ENCODE measurements around the gene XCL2. TPM values are rescaled to one million over a fixed set of nuclear protein-coding genes. Genes with fewer than 3 reads are reported as not detected.
"Not testable (repeated sequence)": the region's sequence is repeated elsewhere in the genome, so short reads cannot be mapped to it uniquely, and the experiment has no call there.

Gene XCL2
- polyA plus RNA-seq, 2 of the 4 experiments (the other 2 are of a cell fraction): not detected

GRCh38 chr1:168552961-168553360 lies 9.2 kb upstream of the XCL2 start:
- peaks cover 42% of the 10 kb centered on the region for H3K4me1 ChIP-seq
- H3K4me2 ChIP-seq: no peak overlapping the region
- TF ChIP-seq SMC3 (IDR thresholded peaks at IDR 0.05) (no peak), MAFK (IDR thresholded peaks at IDR 0.05; ENCODE audit: partially characterized antibody) (no peak), NPAS2 (CRISPR knock-in tag; IDR thresholded peaks at IDR 0.05; ENCODE audit: borderline replicate concordance) (no peak), FOSB (CRISPR knock-in tag; IDR thresholded peaks at IDR 0.05) (no peak), HDAC2 (IDR thresholded peaks at IDR 0.05) (no peak), JUN (IDR thresholded peaks at IDR 0.05) (no peak), PHF8 (IDR thresholded peaks at IDR 0.05; ENCODE audit: borderline replicate concordance, low read depth) (no peak), ZC3H11A (IDR thresholded peaks at IDR 0.05) (no peak), RNF2 (IDR thresholded peaks at IDR 0.05; ENCODE audit: borderline replicate concordance, low read depth) (no peak)
- no peak overlapping the region for H3K4me3 ChIP-seq
- H3K27ac ChIP-seq: peak overlapping the region; percentile 42 to 52; a peak in 3 of 6 replicates
- peak in 1 of 2 experiments; percentile 11 for DNase-seq (ENCODE audit: low read depth in 1 of 2, low spot score in 1 of 2)
- ChIA-PET CTCF (interaction anchor here (0.8 to 1.1 kb wide), 2 partner anchors 51 to 101 kb away, joined by 3 read pairs; no protein-coding TSS in a partner anchor), POLR2A (no interaction called here)
- WGBS (ENCODE audit: missing lambda C conversion rate): 73% methylated on average over 6 of the region's 6 CpGs
- no peak for ATAC-seq
- no peak for FAIRE-seq
- H3K9me3 ChIP-seq: no peaks in the 10 kb centered on the region

DNA sequence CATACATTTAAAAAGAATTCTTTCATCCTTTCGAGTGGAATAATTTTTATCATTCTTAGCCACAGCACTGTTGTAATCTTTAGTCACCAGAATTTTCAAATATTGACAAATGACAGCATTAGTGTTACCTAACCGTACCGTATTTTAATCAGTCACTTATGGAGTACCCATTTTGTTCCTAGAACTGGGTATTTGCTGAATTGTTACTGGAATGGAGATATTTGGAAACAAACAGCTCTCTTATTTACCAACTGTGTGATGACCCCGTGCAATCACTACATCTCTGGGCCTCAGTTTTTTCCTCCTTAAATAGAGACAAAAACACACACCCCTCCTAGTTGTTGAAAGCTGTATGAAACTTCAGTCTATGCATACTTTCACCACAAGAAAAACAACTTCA lies 7.9 kb upstream of the XCL2 start:
- 2% methylated on average over 4 of the region's 4 CpGs for WGBS (ENCODE audit: missing lambda C conversion rate)
- POLR2A ChIA-PET: no interaction called here
- CTCF ChIA-PET: interaction anchor here (1.1 kb wide), 1 partner anchor 99 kb away, joined by 3 read pairs; no protein-coding TSS in a partner anchor
- ATAC-seq (no peak; a peak in 1 of 6 replicates), FAIRE-seq (no peak), DNase-seq (ENCODE audit: low read depth in 1 of 2, low spot score in 1 of 2) (peak in 1 of 2 experiments; percentile 18)
- Histone ChIP-seq H3K4me1 (peaks cover 29% of the 10 kb centered on the region), H3K27ac (peak overlapping the region in 1 of 2 experiments; percentile 46; a peak in 2 of 6 replicates), H3K4me3 (no peak overlapping the region), H3K4me2 (peak overlapping the region; percentile 49), H3K9me3 (no peaks in the 10 kb centered on the region)
- TF ChIP-seq RFX5 (IDR thresholded peaks at IDR 0.05) (no peak), CEBPB (IDR thresholded peaks at IDR 0.05) (peak; percentile 25 to 52; a peak in 2 of 4 replicates)

DNA sequence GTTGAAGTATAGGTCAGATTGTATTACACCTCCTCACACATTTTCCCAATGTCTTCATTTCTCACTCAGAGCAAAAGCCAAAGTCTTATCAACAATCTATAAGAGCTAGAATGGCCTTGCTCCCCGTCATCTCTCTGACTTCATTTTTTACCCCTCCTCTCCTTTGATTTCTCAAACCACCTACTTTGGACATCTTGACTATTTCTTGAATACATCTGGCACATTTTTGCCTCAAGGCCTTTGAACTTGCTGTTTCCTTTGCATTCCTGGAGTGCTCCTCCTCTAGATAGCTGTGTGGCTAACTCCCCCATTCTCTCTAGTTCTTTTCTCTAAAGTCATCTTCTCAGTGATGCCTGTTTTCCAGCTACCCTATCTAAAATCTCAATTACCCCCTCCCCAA lies 7.2 kb upstream of the XCL2 start:
- ATAC-seq: peak in 1 of 2 experiments; percentile 32; a peak in 1 of 6 replicates
- DNase-seq (ENCODE audit: low read depth in 1 of 2, low spot score in 1 of 2): peak in 1 of 2 experiments; percentile 21
- Histone ChIP-seq H3K4me1 (peaks cover 29% of the 10 kb centered on the region), H3K4me2 (peak overlapping the region; percentile 49), H3K4me3 (no peak overlapping the region), H3K27ac (peak overlapping the region; percentile 38 to 46; a peak in 1 of 6 replicates), H3K9me3 (no peaks in the 10 kb centered on the region)
- TF ChIP-seq JUNB (IDR thresholded peaks at IDR 0.05): no peak
- TF ChIP-seq SREBF2 (IDR thresholded peaks at IDR 0.05): no peak
- no peak for TF ChIP-seq MAFK (IDR thresholded peaks at IDR 0.05; ENCODE audit: partially characterized antibody)
- TF ChIP-seq RARB (CRISPR knock-in tag; IDR thresholded peaks at IDR 0.05): no peak
- TF ChIP-seq USF2 (IDR thresholded peaks at IDR 0.05): no peak
- CTCF ChIA-PET: no interaction called here
- no peak for FAIRE-seq
- POLR2A ChIA-PET: no interaction called here
- 20% methylated on average over 1 of the region's 1 CpG for WGBS (ENCODE audit: missing lambda C conversion rate)

DNA sequence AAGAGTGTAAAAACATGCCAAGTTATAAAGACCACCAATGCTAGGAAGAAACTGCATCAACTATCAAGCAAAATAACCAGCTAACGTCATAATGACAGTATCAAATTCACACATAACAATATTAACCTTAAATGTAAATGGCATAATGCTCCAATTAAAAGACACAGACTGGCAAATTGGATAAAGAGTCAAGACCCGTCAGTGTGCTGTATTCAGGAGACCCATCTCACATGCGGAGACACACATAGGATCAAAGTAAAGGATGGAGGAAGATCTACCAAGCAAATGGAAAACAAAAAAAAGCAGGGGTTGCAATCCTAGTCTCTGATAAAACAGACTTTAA lies 2.7 kb upstream of the XCL2 start:
- H3K4me2 ChIP-seq; H3K4me3 ChIP-seq; DNase-seq (ENCODE audit: low read depth in 1 of 2, low spot score in 1 of 2); H3K9me3 ChIP-seq; FAIRE-seq; H3K27ac ChIP-seq; POLR2A ChIA-PET; ATAC-seq: not testable (repeated sequence)
- H3K4me1 ChIP-seq: peaks cover 10% of the 10 kb centered on the region; the same call in 2 of the 3 replicates
- WGBS (ENCODE audit: missing lambda C conversion rate): 50% methylated on average over 3 of the region's 3 CpGs
- CTCF ChIA-PET: interaction anchor here (0.6 to 0.7 kb wide), 2 partner anchors 39 to 580 kb away, joined by 3 read pairs; no protein-coding TSS in a partner anchor

- peak in 1 of 2 experiments; percentile 51 for DNase-seq (ENCODE audit: low read depth in 1 of 2, low spot score in 1 of 2)
- H3K9me3 ChIP-seq, H3K27ac ChIP-seq, H3K4me2 ChIP-seq, H3K4me1 ChIP-seq, POLR2A ChIA-PET, H3K4me3 ChIP-seq: not testable (repeated sequence)
- CTCF ChIA-PET: interaction anchor here (0.6 kb wide), 1 partner anchor 581 kb away, joined by 3 read pairs; no protein-coding TSS in a partner anchor
- TF ChIP-seq RAD21 (conservative IDR thresholded peaks at IDR 0.05 in 1 of 2, IDR thresholded peaks at IDR 0.05 in 1 of 2) (peak; percentile 31 to 47; a peak in 3 of 5 replicates), CEBPB (IDR thresholded peaks at IDR 0.05) (peak; percentile 76 to 89; a peak in 3 of 4 replicates)
- TF ChIP-seq, protein P1, sequence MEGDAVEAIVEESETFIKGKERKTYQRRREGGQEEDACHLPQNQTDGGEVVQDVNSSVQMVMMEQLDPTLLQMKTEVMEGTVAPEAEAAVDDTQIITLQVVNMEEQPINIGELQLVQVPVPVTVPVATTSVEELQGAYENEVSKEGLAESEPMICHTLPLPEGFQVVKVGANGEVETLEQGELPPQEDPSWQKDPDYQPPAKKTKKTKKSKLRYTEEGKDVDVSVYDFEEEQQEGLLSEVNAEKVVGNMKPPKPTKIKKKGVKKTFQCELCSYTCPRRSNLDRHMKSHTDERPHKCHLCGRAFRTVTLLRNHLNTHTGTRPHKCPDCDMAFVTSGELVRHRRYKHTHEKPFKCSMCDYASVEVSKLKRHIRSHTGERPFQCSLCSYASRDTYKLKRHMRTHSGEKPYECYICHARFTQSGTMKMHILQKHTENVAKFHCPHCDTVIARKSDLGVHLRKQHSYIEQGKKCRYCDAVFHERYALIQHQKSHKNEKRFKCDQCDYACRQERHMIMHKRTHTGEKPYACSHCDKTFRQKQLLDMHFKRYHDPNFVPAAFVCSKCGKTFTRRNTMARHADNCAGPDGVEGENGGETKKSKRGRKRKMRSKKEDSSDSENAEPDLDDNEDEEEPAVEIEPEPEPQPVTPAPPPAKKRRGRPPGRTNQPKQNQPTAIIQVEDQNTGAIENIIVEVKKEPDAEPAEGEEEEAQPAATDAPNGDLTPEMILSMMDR (IDR thresholded peaks at IDR 0.05): peak; percentile 31; the same call in 2 of the 3 replicates
- FAIRE-seq: peak; percentile 13
- ATAC-seq: peak; percentile 80 to 87
- WGBS (ENCODE audit: missing lambda C conversion rate): 28% methylated on average over 7 of the region's 7 CpGs
These were observed 2.1 kb upstream of the XCL2 start for GRCh38 chr1:168545678-168546552.

GRCh38 chr1:168542978-168543377 lies 819 bp downstream of the XCL2 start:
- ATAC-seq, CTCF ChIA-PET: not testable (repeated sequence)

More at GRCh38 chr1:168542978-168543377, 819 bp downstream of the XCL2 start:
- H3K4me3 ChIP-seq; DNase-seq (ENCODE audit: low read depth in 1 of 2, low spot score in 1 of 2); POLR2A ChIA-PET; H3K4me2 ChIP-seq; H3K9me3 ChIP-seq; H3K4me1 ChIP-seq; FAIRE-seq; H3K27ac ChIP-seq: not testable (repeated sequence)
- WGBS (ENCODE audit: missing lambda C conversion rate): 37% methylated on average over 2 of the region's 2 CpGs

Data from A549 (cell line).